Measurements from ENCODE around the gene CRISPLD2. TPM values are rescaled to one million over a fixed set of nuclear protein-coding genes. Genes with fewer than 3 reads are reported as not detected.
A peak's percentile ranks its signal among the peaks of the same experiment; 100 is the strongest.

The CRISPLD2 gene
- total RNA-seq, 4 donors from 2014 or later = 6.0 to 166 (median 24.2) TPM

DNA sequence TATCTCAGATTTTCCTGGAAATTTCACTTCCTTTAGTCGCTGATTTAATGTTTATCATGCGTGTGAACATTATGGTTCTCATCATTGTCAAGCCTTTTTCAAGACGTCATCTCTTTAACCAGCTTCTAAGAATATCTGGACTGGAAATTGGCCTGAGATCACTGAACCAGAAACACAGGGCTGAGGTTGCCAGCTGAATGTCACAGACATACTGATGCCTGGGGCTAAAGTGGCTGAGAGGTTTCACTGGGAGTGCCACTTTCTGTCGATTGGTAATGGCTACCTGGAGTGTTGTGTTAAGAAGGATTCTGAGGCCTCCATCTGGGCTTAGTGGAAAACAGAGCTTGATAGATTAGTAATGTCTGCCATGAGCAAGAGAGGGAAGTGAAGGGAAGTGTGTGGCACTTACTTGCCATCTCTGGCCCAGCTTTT, 54.2 kb downstream of the CRISPLD2 start:
- WGBS, 2 donors = 58 to 68% methylated on average over 4 of the region's 4 CpGs
- no peak for DNase-seq
- Histone ChIP-seq H3K36me3 (peaks cover 0 to 64% (median 0%) of the 10 kb centered on the region in 3 donors), H3K27ac (no peak overlapping the region), H3K9me3 (no peaks in the 10 kb centered on the region), H3K4me1 (no peaks in the 10 kb centered on the region), H3K4me3 (no peak overlapping the region), H3K27me3 (no peaks in the 10 kb centered on the region)
- intact Hi-C loops (cut with DNase I) = no loop called here
- TF ChIP-seq, protein P1, sequence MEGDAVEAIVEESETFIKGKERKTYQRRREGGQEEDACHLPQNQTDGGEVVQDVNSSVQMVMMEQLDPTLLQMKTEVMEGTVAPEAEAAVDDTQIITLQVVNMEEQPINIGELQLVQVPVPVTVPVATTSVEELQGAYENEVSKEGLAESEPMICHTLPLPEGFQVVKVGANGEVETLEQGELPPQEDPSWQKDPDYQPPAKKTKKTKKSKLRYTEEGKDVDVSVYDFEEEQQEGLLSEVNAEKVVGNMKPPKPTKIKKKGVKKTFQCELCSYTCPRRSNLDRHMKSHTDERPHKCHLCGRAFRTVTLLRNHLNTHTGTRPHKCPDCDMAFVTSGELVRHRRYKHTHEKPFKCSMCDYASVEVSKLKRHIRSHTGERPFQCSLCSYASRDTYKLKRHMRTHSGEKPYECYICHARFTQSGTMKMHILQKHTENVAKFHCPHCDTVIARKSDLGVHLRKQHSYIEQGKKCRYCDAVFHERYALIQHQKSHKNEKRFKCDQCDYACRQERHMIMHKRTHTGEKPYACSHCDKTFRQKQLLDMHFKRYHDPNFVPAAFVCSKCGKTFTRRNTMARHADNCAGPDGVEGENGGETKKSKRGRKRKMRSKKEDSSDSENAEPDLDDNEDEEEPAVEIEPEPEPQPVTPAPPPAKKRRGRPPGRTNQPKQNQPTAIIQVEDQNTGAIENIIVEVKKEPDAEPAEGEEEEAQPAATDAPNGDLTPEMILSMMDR (IDR thresholded peaks at IDR 0.05) = no peak
- no peak for TF ChIP-seq POLR2A (IDR thresholded peaks at IDR 0.05)

DNA sequence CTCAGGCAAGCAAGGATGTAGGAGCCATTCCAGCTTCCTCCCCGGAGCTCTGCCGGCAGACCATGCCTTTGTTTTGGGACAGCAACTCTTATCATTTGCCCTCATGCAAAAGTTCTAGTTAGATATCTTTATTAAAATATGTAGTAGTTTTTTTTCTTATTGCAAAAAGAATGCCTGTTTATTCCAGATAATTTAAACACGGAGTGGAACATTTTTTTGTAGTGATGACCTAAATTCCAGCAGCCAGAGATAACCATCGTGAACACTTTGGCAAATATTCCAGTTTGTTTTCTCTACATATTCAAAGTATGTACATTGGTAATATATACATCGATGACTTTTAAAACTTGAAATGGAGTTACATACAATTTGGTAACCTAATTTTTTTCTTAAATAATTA, 54.8 kb downstream of the CRISPLD2 start:
- TF ChIP-seq POLR2A (IDR thresholded peaks at IDR 0.05) = no peak
- TF ChIP-seq, protein P1 (IDR thresholded peaks at IDR 0.05) = no peak

DNA sequence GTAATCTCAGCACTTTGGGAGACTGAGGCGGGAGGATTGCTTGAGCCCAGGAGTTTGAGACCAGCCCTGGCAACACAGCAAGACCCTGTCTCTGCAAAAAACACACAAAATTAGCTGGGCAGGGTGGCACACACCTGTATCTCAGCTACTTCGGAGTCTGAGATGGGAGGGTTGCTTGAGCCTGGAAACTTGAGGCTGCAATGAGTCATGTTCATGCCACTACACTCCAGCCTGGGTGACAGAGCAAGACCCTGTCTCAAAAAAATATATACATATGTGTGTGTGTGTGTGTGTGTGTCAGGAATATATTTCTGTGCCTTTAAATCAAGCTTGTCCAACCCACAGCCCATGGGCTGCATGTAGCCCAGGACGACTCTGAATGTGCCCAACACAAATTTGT, 55.2 kb downstream of the CRISPLD2 start:
- H3K27me3 ChIP-seq = no peaks in the 10 kb centered on the region
- H3K36me3 ChIP-seq = peaks cover 0 to 54% (median 0%) of the 10 kb centered on the region in 3 donors
- H3K27ac ChIP-seq = no peak overlapping the region
- H3K4me3 ChIP-seq = no peak overlapping the region
- no peak for DNase-seq
- intact Hi-C loops (cut with DNase I) = no loop called here
- H3K9me3 ChIP-seq = no peaks in the 10 kb centered on the region
- 78 to 81% methylated on average over 3 of the region's 3 CpGs for WGBS, 2 donors
- no peaks in the 10 kb centered on the region for H3K4me1 ChIP-seq
- TF ChIP-seq, protein P1 (IDR thresholded peaks at IDR 0.05) = no peak
- TF ChIP-seq POLR2A (IDR thresholded peaks at IDR 0.05) = no peak

More for the DNA sequence above, 54.8 kb downstream of the CRISPLD2 start:
- Histone ChIP-seq H3K36me3 (peaks cover 0 to 59% (median 0%) of the 10 kb centered on the region in 3 donors), H3K4me1 (no peaks in the 10 kb centered on the region), H3K4me3 (no peak overlapping the region), H3K27ac (no peak overlapping the region), H3K27me3 (no peaks in the 10 kb centered on the region), H3K9me3 (no peaks in the 10 kb centered on the region)
- 72 to 82% methylated on average over 5 of the region's 5 CpGs for WGBS, 2 donors
- no peak for DNase-seq
- intact Hi-C loops (cut with DNase I) = no loop called here

DNA sequence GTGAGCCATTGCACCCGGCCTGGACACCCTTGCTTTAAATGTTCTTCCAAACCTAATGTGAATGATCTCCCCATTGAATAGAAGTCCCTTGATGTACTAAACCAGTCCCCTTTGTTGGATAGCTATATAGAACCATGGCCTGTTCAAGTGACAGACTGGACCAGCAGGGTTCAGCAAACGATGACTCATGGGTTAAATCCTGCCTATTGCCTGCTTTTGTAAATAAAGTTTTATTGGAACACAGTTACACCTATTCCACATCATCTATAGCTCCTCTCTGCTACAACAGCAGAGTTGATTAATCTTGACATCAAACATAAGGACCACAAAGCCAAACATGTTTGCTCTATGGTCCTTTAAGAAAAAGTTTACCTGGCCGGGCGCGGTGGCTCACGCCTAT, 56.1 kb downstream of the CRISPLD2 start:
- Histone ChIP-seq H3K4me3 (no peak overlapping the region), H3K9me3 (no peaks in the 10 kb centered on the region), H3K4me1 (peaks cover 0 to 4% (median 0%) of the 10 kb centered on the region in 3 donors), H3K27me3 (no peaks in the 10 kb centered on the region), H3K36me3 (peaks cover 0 to 54% (median 0%) of the 10 kb centered on the region in 3 donors), H3K27ac (peak overlapping the region in 1 of 4 donors; percentile 5)
- TF ChIP-seq, protein P1 (IDR thresholded peaks at IDR 0.05) = no peak
- TF ChIP-seq POLR2A (IDR thresholded peaks at IDR 0.05) = no peak
- 77 to 82% methylated on average over 5 to 6 of the region's 6 CpGs for WGBS, 2 donors
- DNase-seq = no peak
- intact Hi-C loops (cut with DNase I) = no loop called here

DNA sequence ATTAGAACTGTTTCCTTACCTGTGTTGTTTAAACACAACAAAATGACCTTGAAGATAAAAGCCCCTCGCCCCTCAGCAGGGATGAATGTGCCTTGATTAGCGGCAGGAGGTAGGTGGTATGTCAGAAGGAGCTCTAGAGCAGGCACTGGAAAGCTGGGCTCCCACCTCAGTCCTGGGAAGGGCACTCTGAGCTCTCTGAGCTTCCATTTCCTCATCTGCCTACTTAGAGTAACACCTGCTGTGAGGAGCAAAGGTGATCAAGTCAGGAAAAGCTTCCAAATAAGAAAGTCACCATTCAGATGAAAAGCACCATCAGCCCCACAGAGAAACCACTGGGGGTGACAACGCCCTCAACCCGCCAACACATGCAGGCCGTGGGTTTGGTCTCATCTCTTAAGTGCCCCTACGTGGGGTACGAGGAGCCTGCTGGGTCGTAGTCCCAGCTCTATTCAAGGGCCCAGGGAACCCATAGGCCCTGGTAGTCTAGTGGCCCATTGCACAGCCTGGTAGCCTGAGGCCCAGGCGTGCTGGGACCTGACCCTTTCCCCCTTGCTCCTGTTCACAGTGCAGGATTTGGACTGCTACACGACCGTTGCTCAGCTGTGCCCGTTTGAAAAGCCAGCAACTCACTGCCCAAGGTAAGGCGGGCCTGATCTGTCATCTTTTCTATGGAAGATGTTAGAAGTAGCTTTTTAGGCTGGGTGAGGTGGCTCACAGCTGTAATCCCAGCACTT, 57.3 kb downstream of the CRISPLD2 start:
- no peaks in the 10 kb centered on the region for H3K27me3 ChIP-seq
- no peaks in the 10 kb centered on the region for H3K9me3 ChIP-seq
- no peak for DNase-seq
- peaks cover 0 to 11% (median 0%) of the 10 kb centered on the region in 3 donors for H3K4me1 ChIP-seq
- 91 to 93% methylated on average over 2 to 7 of the region's 13 CpGs for WGBS, 2 donors
- H3K4me3 ChIP-seq = no peak overlapping the region
- H3K36me3 ChIP-seq = peaks cover 0 to 65% (median 0%) of the 10 kb centered on the region in 3 donors
- TF ChIP-seq POLR2A (IDR thresholded peaks at IDR 0.05) = no peak
- TF ChIP-seq, protein P1 (IDR thresholded peaks at IDR 0.05) = no peak
- intact Hi-C loops (cut with DNase I) = no loop called here
- no peak overlapping the region for H3K27ac ChIP-seq
